GM18511 (cell line): ENCODE results near the gene SLC2A1.
"Not testable (repeated sequence)": the region's sequence is repeated elsewhere in the genome, so short reads cannot be mapped to it uniquely, and the experiment has no call there.

ENCODE experiments used
- ATAC-seq: cut with Tn5 transposase; IDR thresholded peaks from one replicate; pipeline ENCODE4 v1.9.1; 2021; ENCODE audit warnings: mild to moderate bottlenecking, moderate library complexity; ENCODE audit not compliant: unreplicated experiment

The SLC2A1 gene

DNA sequence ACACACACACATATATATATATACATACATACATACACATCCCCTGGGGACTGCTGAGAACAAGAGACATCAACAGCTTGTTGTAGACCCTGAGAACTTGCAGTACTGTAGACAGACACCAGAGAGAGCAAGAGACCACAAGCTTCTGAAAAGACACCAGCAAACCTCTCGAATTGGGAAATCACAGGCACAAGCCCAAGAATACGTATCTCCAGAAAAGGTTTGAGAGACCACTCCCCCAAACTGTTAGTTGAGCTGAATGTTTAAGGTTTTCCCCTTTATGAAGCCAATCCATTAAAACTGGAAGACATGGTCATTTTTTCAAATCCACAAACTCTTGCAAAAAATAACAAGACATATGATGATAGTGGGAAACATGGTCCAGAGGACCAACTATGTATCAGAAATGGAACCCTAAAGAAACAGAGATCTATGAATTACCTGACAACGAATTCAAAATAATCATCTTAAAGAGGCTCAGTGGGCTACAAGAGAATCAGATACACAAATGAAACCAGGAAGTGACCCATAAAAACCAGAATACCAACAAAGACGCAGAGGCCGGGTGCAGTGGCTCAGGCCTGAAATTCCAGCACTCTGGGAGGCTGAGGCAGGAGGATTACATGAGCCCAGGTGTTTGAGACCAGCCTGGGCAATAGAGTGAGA lies 45.1 kb downstream of the SLC2A1 start:
- ATAC-seq, result no peak

DNA sequence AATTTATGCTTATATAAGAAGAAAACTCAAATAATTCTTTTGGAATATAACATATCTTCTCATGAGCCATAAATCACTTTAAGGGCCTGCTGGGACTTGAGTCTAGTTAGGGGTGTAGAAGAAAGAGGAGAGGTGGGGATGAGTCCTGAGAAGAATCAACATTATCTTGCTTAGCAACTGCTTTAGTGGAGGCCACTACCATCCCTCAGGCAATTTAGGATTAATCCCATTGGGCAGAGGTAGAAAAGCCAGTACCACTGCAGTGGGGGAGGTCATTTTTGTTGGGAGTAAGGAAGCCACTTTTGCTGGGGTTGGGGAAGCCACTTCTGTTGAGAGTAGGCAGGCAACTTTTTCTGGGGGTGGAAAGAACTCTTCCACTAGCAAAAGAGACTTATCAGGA lies 47.7 kb downstream of the SLC2A1 start:
- no peak for ATAC-seq

GRCh38 chr1:42908046-42908445 lies 50.6 kb downstream of the SLC2A1 start:
- ATAC-seq, result no peak

- no peak for ATAC-seq
These were observed 54.2 kb downstream of the SLC2A1 start for GRCh38 chr1:42904434-42904833.

- not testable (repeated sequence) for ATAC-seq
These were observed 58.7 kb downstream of the SLC2A1 start for GRCh38 chr1:42899960-42900359.

- ATAC-seq, result no peak
These were observed 67.1 kb downstream of the SLC2A1 start for GRCh38 chr1:42891465-42892138.

DNA sequence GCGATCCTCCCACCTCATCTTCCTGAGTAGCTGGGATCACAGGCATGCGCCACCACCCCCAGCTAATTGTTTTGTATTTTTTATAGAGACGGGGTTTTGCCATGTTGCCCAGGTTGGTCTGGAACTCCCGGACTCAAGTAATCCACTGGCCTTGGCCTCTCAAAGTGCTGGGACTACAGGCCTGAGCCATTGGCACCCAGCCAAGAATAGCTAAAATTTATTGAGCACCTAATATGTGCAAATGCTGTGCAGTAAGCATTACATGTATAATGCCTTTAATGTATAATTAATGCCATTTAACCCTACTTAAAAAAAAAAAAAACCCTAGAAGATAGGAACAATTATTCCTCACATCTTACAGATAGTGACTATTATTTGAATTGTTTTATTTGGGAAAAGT lies 69.4 kb downstream of the SLC2A1 start:
- ATAC-seq, result no peak

DNA sequence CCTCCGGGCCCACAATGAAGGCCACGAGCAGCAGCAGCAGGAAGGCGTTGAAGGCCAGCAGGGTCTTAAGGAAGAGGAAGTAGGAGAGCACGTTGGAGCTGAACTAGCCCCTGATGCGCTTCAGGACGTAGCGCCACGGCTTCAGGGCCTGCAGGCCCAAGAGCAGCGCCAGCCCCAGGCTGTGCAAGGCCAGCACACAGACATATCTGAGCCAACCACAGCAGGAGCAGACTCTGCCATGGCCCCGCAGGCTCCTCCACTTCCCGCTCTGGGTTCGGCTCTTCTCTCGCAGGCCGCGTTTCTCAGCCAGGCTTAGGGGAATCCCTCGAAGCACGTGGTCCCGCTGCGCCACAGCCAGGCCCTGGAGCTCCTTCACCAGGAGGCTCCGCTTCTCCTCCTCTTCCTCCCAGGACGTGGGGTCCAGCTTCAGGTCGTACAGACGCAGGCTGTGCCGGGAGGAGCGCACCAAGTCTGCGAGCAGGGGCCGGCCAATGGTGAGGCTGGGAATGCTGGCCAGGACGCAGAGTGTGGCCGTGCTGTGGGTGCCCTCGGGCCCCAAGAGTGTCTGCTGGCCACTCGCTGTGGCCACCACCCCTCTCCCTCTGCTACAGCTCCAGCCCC lies 70.5 kb downstream of the SLC2A1 start:
- no peak for ATAC-seq

- no peak for ATAC-seq
These were observed 71.3 kb downstream of the SLC2A1 start for GRCh38 chr1:42887366-42887765.

DNA sequence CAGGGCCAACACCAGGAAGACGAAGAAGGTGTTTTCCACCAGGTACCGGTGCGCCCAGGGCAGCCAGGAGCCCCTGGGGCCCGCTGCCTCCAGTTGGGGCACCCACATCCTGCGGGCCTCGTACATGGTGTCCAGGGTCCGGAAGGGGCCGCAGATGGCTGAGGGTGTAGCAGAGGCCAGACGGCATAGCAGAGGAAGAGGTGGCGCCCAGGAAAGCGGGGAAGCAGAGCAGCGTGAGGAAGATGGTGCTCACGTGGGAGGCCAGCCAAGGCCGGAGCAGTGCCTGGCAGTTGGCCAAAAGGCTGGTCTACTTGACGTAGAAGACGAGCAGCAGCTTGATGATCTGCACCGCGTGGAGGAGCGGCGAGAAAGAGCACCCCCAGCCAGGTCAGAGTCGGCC lies 71.9 kb downstream of the SLC2A1 start:
- no peak for ATAC-seq

- no peak for ATAC-seq
These were observed 72.5 kb downstream of the SLC2A1 start for GRCh38 chr1:42886046-42886739.

- ATAC-seq, result no peak
These were observed 78.3 kb downstream of the SLC2A1 start for GRCh38 chr1:42880384-42880783.

GRCh38 chr1:42877380-42877779 lies 81.3 kb downstream of the SLC2A1 start:
- ATAC-seq, result no peak

- ATAC-seq, result no peak
These were observed 82.7 kb downstream of the SLC2A1 start for GRCh38 chr1:42876009-42876408.
